ENCODE measurements around the gene NMNAT2. TPM values are rescaled to one million over a fixed set of nuclear protein-coding genes. Genes with fewer than 3 reads are reported as not detected.
A peak's percentile ranks its signal among the peaks of the same experiment; 100 is the strongest.

Gene NMNAT2
- total and polyA plus RNA-seq, 2 experiments from 2014 or later, result 0.12 TPM; not detected in 1

DNA sequence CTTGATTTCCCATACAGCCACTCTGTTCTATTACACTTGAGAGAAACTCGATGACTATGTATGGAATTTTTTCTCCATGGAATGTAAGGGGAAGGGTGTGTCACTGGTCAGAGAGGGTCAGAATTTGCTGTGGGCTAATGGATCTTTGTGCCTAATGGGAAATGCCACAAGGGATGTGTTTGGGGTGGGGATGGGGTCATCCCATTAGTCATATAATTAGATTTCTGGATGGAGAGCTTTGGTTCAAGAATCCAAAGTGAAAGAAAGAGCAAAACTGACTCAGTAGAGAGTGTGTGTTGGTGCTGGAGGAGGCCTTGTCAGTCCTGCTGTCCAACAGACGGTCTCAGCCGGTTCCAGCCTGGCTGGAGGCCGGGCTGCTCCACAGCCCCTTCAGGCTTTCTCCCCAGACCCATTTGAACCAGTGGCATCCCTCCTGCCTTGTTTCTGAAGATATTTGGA lies 145.8 kb downstream of the NMNAT2 start:
- Histone ChIP-seq H3K36me3 (no peaks in the 10 kb centered on the region), H3K4me3 (no peak overlapping the region), H3K9me3 (ENCODE audit: low read depth) (no peaks in the 10 kb centered on the region), H3K27ac (no peak overlapping the region), H3K27me3 (no peaks in the 10 kb centered on the region), H3K4me1 (ENCODE audit: low read depth) (no peaks in the 10 kb centered on the region)
- TF ChIP-seq, protein P1, sequence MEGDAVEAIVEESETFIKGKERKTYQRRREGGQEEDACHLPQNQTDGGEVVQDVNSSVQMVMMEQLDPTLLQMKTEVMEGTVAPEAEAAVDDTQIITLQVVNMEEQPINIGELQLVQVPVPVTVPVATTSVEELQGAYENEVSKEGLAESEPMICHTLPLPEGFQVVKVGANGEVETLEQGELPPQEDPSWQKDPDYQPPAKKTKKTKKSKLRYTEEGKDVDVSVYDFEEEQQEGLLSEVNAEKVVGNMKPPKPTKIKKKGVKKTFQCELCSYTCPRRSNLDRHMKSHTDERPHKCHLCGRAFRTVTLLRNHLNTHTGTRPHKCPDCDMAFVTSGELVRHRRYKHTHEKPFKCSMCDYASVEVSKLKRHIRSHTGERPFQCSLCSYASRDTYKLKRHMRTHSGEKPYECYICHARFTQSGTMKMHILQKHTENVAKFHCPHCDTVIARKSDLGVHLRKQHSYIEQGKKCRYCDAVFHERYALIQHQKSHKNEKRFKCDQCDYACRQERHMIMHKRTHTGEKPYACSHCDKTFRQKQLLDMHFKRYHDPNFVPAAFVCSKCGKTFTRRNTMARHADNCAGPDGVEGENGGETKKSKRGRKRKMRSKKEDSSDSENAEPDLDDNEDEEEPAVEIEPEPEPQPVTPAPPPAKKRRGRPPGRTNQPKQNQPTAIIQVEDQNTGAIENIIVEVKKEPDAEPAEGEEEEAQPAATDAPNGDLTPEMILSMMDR (IDR thresholded peaks at IDR 0.05; ENCODE audit: low read depth, low read length), result no peak
- DNase-seq (ENCODE audit: low read depth in 1 of 2, low spot score in 1 of 2), result peak in 1 of 2 donors; percentile 48

DNA sequence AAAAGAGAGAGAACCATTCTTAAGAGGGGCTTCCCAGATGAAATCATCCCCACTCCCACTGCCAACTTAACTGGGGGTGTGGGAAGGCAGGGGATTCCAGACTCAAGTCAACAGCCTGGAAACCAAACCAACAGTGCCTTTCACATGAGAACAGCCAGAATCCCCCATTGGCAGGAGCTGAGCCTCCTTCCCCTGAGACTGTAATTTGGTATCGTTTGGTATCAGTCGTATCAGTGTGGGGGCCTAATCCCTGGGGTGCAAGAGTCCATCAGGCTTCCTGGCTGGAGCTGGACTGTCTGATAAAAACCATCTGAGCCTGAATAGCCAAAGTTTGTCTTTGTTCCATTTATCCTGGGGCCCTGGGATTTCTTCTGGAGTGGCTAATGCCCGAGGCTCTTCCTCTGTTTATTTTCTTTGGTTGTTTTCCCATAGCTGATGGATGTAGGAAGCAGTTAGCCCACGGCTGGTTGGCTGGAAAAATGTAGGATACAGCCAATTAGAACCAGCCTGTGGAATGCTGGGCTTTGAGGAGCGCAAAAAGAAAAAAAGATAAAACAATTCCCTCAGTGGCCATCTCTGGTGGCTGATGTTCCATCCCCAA lies 147.5 kb downstream of the NMNAT2 start:
- no peak overlapping the region for H3K27ac ChIP-seq
- H3K27me3 ChIP-seq, result no peaks in the 10 kb centered on the region
- no peaks in the 10 kb centered on the region for H3K4me1 ChIP-seq (ENCODE audit: low read depth)
- peak in 1 of 2 donors; percentile 86 for DNase-seq (ENCODE audit: low read depth in 1 of 2, low spot score in 1 of 2)
- TF ChIP-seq, protein P1 (IDR thresholded peaks at IDR 0.05; ENCODE audit: low read depth, low read length), result no peak
- H3K36me3 ChIP-seq, result no peaks in the 10 kb centered on the region
- no peak overlapping the region for H3K4me3 ChIP-seq
- H3K9me3 ChIP-seq (ENCODE audit: low read depth), result no peaks in the 10 kb centered on the region

DNA sequence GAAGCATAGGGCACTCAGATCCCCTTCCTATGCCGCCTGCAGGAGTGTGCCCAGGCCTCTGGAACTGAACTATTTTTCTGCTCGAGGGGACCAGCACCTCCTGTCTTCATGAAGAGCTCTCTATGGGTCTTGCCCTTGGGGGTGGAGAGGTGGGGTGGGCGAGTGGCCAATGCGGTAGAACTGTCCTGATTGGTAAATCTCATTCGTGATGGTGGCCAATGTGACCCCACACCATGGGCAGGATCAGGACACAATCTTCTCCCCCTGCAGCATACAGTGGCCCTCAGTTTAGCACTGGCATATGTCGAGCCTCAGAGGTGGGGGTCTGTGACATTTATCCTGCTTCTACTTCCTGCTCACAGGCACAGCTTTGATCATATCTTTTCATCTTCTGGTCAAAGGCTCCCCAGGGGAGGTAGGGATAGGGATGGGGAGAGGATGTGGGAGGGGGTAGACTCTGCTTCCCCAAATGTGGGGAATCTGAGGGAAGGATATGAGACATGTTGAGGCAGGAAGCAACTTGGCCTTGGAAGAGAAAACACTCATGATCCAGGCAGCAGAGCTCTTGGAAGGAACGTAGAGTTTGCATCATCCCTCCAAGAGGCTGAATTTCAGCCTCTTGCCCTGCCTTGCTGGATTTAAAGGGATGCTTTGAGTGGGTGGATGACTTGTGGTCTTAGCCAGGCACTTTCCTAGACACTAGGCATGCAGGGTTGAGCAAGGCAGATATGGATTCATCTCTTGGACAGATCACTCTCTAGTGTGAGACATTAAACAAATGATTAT lies 150.3 kb downstream of the NMNAT2 start:
- Histone ChIP-seq H3K4me1 (ENCODE audit: low read depth) (no peaks in the 10 kb centered on the region), H3K27ac (no peak overlapping the region), H3K4me3 (no peak overlapping the region), H3K9me3 (ENCODE audit: low read depth) (no peaks in the 10 kb centered on the region), H3K27me3 (no peaks in the 10 kb centered on the region), H3K36me3 (no peaks in the 10 kb centered on the region)
- DNase-seq (ENCODE audit: low read depth in 1 of 2, low spot score in 1 of 2), result peak in 1 of 2 donors; percentile 97
- TF ChIP-seq, protein P1 (IDR thresholded peaks at IDR 0.05; ENCODE audit: low read depth, low read length), result no peak

DNA sequence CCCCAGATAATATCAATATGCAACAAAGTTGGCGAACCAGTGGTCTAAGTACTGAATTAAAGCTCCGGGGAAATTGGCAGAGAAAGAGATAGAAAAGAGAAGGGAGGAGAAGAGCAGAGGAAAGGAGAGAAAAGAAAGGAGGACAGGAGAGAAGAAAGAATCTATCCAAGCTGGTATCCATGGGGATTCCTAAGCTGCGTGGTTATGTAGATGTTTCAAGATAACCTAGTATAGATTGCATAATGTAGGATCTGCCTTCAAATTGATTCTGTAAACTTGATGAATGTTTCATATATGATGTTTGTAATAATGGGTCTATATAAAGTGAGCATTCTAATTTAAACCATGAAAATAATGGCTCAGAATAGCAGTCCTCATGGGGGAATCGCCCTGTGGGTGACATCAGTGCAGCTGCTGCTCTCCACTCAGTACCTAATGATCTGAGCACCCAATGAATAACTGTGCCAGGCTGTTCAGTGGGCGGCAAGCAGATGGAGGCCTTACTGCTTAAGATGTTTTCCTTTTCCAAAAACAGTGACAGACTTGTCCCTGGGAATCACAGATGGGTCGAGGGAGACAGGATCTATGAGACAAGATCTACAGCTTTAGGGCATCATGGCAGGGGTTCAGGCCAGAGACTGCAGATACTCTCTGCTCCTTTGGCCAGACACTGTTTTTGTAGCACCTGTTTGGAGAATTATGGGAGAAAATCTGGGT lies 154.1 kb downstream of the NMNAT2 start:
- Histone ChIP-seq H3K4me1 (ENCODE audit: low read depth) (no peaks in the 10 kb centered on the region), H3K4me3 (no peak overlapping the region), H3K27ac (no peak overlapping the region), H3K27me3 (no peaks in the 10 kb centered on the region), H3K36me3 (no peaks in the 10 kb centered on the region), H3K9me3 (ENCODE audit: low read depth) (no peaks in the 10 kb centered on the region)
- no peak for DNase-seq (ENCODE audit: low read depth in 1 of 2, low spot score in 1 of 2)
- TF ChIP-seq, protein P1 (IDR thresholded peaks at IDR 0.05; ENCODE audit: low read depth, low read length), result no peak

DNA sequence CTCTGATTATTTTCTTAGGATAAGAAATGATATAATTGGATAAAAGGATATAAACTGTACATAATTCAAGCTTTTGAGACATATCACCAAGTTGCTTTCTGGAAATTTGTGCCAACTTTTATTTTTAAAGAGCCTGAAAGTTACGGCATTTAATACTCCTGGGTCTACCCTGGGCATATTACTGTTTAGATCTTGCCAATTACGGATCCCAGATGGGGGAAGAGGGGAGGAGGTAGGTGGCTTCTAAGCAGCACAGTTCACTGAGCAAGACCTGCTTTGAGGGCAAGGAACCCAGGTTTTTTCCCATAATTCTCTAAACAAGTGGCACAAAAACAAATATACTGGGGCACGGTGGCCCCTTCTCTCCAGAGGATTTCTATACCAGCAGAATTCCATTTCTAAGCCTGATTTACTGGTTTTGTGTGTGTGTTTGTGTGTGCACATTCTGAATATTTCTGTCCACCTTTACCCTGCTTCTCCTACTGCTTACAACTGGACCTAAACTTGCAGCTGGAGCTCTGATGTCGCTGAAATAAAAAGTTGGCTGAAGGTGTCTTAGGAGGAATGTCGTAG lies 155.5 kb downstream of the NMNAT2 start:
- no peak for DNase-seq (ENCODE audit: low read depth in 1 of 2, low spot score in 1 of 2)
- H3K27ac ChIP-seq, result no peak overlapping the region
- no peak overlapping the region for H3K4me3 ChIP-seq
- H3K27me3 ChIP-seq, result no peaks in the 10 kb centered on the region
- H3K36me3 ChIP-seq, result no peaks in the 10 kb centered on the region
- H3K4me1 ChIP-seq (ENCODE audit: low read depth), result no peaks in the 10 kb centered on the region
- H3K9me3 ChIP-seq (ENCODE audit: low read depth), result no peaks in the 10 kb centered on the region
- TF ChIP-seq, protein P1 (IDR thresholded peaks at IDR 0.05; ENCODE audit: low read depth, low read length), result no peak

All from cardiac muscle cell (in vitro differentiated cells and primary cell).